IPS DF 6.9 (cell line): ENCODE results near the gene CACNA2D3.

Experiments
- DNase-seq: peaks from one replicate; pipeline ENCODE4 v3.0.0-alpha.2; 2013; ENCODE audit warnings: low read depth, low spot score
- H3K27ac ChIP-seq: one replicate; pipeline ENCODE4 v1.5.1; 2013; ENCODE audit warnings: low read length, control low read depth
- H3K27me3 ChIP-seq: 2 replicates; pipeline ENCODE4 v1.6.1; 2013; ENCODE audit warnings: mild to moderate bottlenecking, low read length; ENCODE audit not compliant: control insufficient read depth, insufficient read depth
- H3K36me3 ChIP-seq: 2 replicates; pipeline ENCODE4 v1.6.1; 2013; ENCODE audit warnings: low read length; ENCODE audit not compliant: control insufficient read depth, insufficient read depth
- H3K4me1 ChIP-seq: 2 replicates; pipeline ENCODE4 v1.6.1; 2013; ENCODE audit warnings: low read length; ENCODE audit not compliant: control insufficient read depth, insufficient read depth
- H3K4me3 ChIP-seq: 2 replicates; pipeline ENCODE4 v1.5.1; 2013; ENCODE audit warnings: mild to moderate bottlenecking, low read length
- H3K9me3 ChIP-seq: 2 replicates; pipeline ENCODE4 v1.6.1; 2013; ENCODE audit warnings: low read length, inconsistent platforms; ENCODE audit not compliant: control insufficient read depth, insufficient read depth
- WGBS: extraction: QIAGEN DNeasy Blood & Tissue Kit; methylation state at CpG from one replicate; pipeline ENCODE4 v1.1.7; 2013; ENCODE audit warnings: mixed read lengths, missing lambda C conversion rate; ENCODE audit not compliant: insufficient read length, insufficient coverage; 5-methylcytosine and 5-hydroxymethylcytosine counted together

Gene CACNA2D3

GRCh38 chr3:54514416-54514815, 392.1 kb downstream of the CACNA2D3 start:
- WGBS = no CpG with 5 or more reads among the region's 6 CpGs

GRCh38 chr3:54515441-54516213, 393.3 kb downstream of the CACNA2D3 start:
- WGBS = no CpG with 5 or more reads among the region's 4 CpGs
- Histone ChIP-seq H3K27ac (no peak overlapping the region), H3K27me3 (no peaks in the 10 kb centered on the region), H3K4me1 (no peaks in the 10 kb centered on the region), H3K36me3 (no peaks in the 10 kb centered on the region), H3K9me3 (no peaks in the 10 kb centered on the region), H3K4me3 (no peak overlapping the region)
- DNase-seq = no peak

More at GRCh38 chr3:54514416-54514815, 392.1 kb downstream of the CACNA2D3 start:
- no peak overlapping the region for H3K27ac ChIP-seq
- H3K4me1 ChIP-seq = no peaks in the 10 kb centered on the region
- no peaks in the 10 kb centered on the region for H3K27me3 ChIP-seq
- H3K9me3 ChIP-seq = no peaks in the 10 kb centered on the region
- no peak overlapping the region for H3K4me3 ChIP-seq
- H3K36me3 ChIP-seq = no peaks in the 10 kb centered on the region
- no peak for DNase-seq

- Histone ChIP-seq H3K27ac (no peak overlapping the region), H3K9me3 (no peaks in the 10 kb centered on the region), H3K36me3 (no peaks in the 10 kb centered on the region), H3K4me3 (no peak overlapping the region), H3K4me1 (no peaks in the 10 kb centered on the region), H3K27me3 (no peaks in the 10 kb centered on the region)
- no peak for DNase-seq
- no CpG with 5 or more reads among the region's 8 CpGs for WGBS
These were observed 395.1 kb downstream of the CACNA2D3 start for GRCh38 chr3:54517424-54517823.

- Histone ChIP-seq H3K4me3 (no peak overlapping the region), H3K4me1 (no peaks in the 10 kb centered on the region), H3K27ac (no peak overlapping the region), H3K9me3 (no peaks in the 10 kb centered on the region), H3K27me3 (no peaks in the 10 kb centered on the region), H3K36me3 (no peaks in the 10 kb centered on the region)
- no peak for DNase-seq
- no CpG with 5 or more reads among the region's 8 CpGs for WGBS
These were observed 395.8 kb downstream of the CACNA2D3 start for GRCh38 chr3:54518011-54518675.

- Histone ChIP-seq H3K27me3 (no peaks in the 10 kb centered on the region), H3K4me3 (no peak overlapping the region)
- no CpG with 5 or more reads among the region's 2 CpGs for WGBS
These were observed 397.1 kb downstream of the CACNA2D3 start for GRCh38 chr3:54519493-54519892.

GRCh38 chr3:54520060-54520459, 397.7 kb downstream of the CACNA2D3 start:
- H3K4me1 ChIP-seq = no peaks in the 10 kb centered on the region
- no peak for DNase-seq
- H3K27ac ChIP-seq = no peak overlapping the region
- no CpG with 5 or more reads among the region's 2 CpGs for WGBS
- H3K27me3 ChIP-seq = no peaks in the 10 kb centered on the region
- no peak overlapping the region for H3K4me3 ChIP-seq
- H3K9me3 ChIP-seq = no peaks in the 10 kb centered on the region
- no peaks in the 10 kb centered on the region for H3K36me3 ChIP-seq

More at GRCh38 chr3:54519493-54519892, 397.1 kb downstream of the CACNA2D3 start:
- Histone ChIP-seq H3K36me3 (no peaks in the 10 kb centered on the region), H3K27ac (no peak overlapping the region), H3K9me3 (no peaks in the 10 kb centered on the region), H3K4me1 (no peaks in the 10 kb centered on the region)
- DNase-seq = no peak

GRCh38 chr3:54527521-54527920, 405.2 kb downstream of the CACNA2D3 start:
- Histone ChIP-seq H3K27me3 (no peaks in the 10 kb centered on the region), H3K27ac (no peak overlapping the region), H3K36me3 (no peaks in the 10 kb centered on the region), H3K9me3 (no peaks in the 10 kb centered on the region), H3K4me3 (no peak overlapping the region), H3K4me1 (no peaks in the 10 kb centered on the region)
- DNase-seq = no peak
- no CpG with 5 or more reads among the region's 5 CpGs for WGBS

- H3K4me1 ChIP-seq = no peaks in the 10 kb centered on the region
- H3K36me3 ChIP-seq = no peaks in the 10 kb centered on the region
These were observed 405.6 kb downstream of the CACNA2D3 start for GRCh38 chr3:54527953-54528352.

GRCh38 chr3:54528668-54529067, 406.3 kb downstream of the CACNA2D3 start:
- no peak overlapping the region for H3K4me3 ChIP-seq
- H3K36me3 ChIP-seq = no peaks in the 10 kb centered on the region
- H3K9me3 ChIP-seq = no peaks in the 10 kb centered on the region
- DNase-seq = no peak
- H3K27ac ChIP-seq = no peak overlapping the region
- no peaks in the 10 kb centered on the region for H3K27me3 ChIP-seq
- WGBS = no CpG with 5 or more reads among the region's 3 CpGs
- no peaks in the 10 kb centered on the region for H3K4me1 ChIP-seq

More at GRCh38 chr3:54527953-54528352, 405.6 kb downstream of the CACNA2D3 start:
- Histone ChIP-seq H3K9me3 (no peaks in the 10 kb centered on the region), H3K27ac (no peak overlapping the region), H3K4me3 (no peak overlapping the region), H3K27me3 (no peaks in the 10 kb centered on the region)
- no CpG with 5 or more reads among the region's 2 CpGs for WGBS
- no peak for DNase-seq

GRCh38 chr3:54530091-54530490, 407.7 kb downstream of the CACNA2D3 start:
- no peaks in the 10 kb centered on the region for H3K4me1 ChIP-seq
- H3K27ac ChIP-seq = no peak overlapping the region
- no peaks in the 10 kb centered on the region for H3K9me3 ChIP-seq
- no peak overlapping the region for H3K4me3 ChIP-seq
- no CpG with 5 or more reads among the region's 5 CpGs for WGBS
- no peak for DNase-seq
- no peaks in the 10 kb centered on the region for H3K36me3 ChIP-seq
- H3K27me3 ChIP-seq = no peaks in the 10 kb centered on the region
